ENCODE data around the gene KBTBD12.
A peak's percentile ranks its signal among the peaks of the same experiment; 100 is the strongest.

Gene KBTBD12

DNA sequence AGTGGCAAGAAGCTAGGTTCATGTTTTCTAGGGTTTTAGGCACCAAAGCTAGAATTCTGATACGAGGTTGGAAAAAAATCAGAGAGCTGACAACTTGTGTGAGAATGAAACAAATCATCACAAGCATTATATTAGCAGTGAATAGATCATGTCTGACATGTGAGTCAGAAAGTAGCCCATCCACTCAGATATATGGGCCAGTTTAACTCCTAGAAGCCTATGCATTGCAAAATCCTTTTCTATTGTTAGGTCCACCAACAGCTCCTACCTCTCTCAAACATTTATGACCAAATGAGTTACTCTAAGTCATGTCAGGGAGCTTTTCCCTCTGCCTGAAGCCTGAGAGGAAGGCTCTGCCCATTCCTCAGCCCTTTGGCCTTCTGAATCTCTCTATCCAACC, 44.0 kb downstream of the KBTBD12 start:
- Histone ChIP-seq H3K27me3 (no peaks in the 10 kb centered on the region), H3K9me3 (no peaks in the 10 kb centered on the region), H3K27ac (no peak overlapping the region), H3K4me1 (peaks cover 0 to 16% (median 7%) of the 10 kb centered on the region in 4 donors), H3K36me3 (no peaks in the 10 kb centered on the region), H3K4me3 (no peak overlapping the region)
- DNase-seq: no peak
- intact Hi-C loops (cut with DNase I; ENCODE audit: low total_unique reads): loop anchor here (5.0 kb wide), 1 partner anchor 137 kb away; the partner anchor contains the start of gene MGLL
- TF ChIP-seq, protein P1, sequence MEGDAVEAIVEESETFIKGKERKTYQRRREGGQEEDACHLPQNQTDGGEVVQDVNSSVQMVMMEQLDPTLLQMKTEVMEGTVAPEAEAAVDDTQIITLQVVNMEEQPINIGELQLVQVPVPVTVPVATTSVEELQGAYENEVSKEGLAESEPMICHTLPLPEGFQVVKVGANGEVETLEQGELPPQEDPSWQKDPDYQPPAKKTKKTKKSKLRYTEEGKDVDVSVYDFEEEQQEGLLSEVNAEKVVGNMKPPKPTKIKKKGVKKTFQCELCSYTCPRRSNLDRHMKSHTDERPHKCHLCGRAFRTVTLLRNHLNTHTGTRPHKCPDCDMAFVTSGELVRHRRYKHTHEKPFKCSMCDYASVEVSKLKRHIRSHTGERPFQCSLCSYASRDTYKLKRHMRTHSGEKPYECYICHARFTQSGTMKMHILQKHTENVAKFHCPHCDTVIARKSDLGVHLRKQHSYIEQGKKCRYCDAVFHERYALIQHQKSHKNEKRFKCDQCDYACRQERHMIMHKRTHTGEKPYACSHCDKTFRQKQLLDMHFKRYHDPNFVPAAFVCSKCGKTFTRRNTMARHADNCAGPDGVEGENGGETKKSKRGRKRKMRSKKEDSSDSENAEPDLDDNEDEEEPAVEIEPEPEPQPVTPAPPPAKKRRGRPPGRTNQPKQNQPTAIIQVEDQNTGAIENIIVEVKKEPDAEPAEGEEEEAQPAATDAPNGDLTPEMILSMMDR (IDR thresholded peaks at IDR 0.05): no peak

DNA sequence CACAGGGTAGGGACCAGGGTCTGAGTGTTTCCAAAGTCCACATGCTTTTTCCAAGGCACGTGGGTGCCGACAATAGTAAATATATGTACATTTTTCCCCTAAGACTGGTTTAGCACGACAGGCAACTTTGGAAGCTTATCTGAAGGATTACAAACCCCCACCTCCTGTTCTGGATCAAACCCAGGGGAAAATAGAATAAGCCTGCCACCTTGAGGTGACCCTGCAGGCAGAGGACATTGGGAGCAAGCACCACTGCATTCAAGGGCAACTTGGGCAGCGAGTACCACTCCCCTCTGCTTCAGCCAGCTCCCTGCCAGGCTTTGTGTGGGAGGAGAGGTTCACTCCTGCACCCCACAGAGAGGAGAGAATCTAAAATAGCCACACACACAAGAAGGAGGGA, 44.8 kb downstream of the KBTBD12 start:
- H3K27me3 ChIP-seq: no peaks in the 10 kb centered on the region
- H3K36me3 ChIP-seq: no peaks in the 10 kb centered on the region
- intact Hi-C loops (cut with DNase I; ENCODE audit: low total_unique reads): loop anchor here (5.0 kb wide), 1 partner anchor 138 kb away; the partner anchor contains the start of gene MGLL
- DNase-seq: no peak
- H3K27ac ChIP-seq: no peak overlapping the region
- no peaks in the 10 kb centered on the region for H3K9me3 ChIP-seq
- H3K4me3 ChIP-seq: no peak overlapping the region
- TF ChIP-seq, protein P1 (IDR thresholded peaks at IDR 0.05): peak in 1 of 2 experiments; percentile 19
- peaks cover 0 to 9% (median 1%) of the 10 kb centered on the region in 4 donors for H3K4me1 ChIP-seq

DNA sequence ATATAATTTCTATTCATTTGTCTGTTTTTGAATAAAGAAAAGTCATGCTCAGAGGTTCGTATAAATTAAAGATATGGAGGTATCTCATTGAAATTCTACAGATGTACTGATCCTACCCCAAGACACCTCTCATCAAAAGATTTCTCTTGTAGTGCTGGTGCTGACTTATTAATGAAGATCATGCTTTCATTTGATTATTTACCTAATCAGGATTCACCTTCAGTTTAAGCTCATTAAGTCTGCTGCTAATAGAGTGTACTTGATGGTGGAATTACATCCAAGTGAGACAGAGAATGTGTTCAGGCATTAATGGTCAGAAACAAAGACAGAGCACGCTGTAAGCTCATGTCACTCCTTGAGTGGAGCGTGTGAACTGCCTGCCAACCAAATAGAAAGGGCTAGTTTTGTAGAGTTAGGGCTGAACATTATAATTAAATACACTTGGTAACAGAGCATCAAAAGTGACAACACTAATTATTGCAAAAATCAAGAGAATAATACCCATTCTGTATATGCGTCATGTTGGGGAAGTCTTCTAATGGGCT, 45.5 kb downstream of the KBTBD12 start:
- intact Hi-C loops (cut with DNase I; ENCODE audit: low total_unique reads): no loop called here

DNA sequence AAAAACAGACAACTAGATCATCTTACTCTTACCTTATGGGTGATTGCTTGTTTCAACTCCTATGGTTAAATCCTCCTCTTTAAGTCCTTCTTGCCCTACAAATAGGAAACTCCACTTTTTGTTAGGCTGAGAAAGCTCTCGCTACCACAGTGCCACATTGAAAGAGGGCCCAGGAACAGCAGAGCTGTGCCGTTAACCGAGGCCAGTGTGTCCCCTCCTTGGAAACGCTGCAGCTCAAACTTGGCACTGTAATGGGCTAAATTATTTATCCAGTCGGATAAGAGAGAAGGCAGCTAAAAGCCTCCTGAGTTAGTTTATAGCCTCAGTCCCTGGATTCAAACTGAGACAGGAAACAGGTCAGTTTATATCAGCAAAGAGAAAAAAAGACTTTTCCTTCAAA, 46.1 kb downstream of the KBTBD12 start:
- Histone ChIP-seq H3K27me3 (no peaks in the 10 kb centered on the region), H3K4me3 (no peak overlapping the region), H3K9me3 (no peaks in the 10 kb centered on the region), H3K27ac (no peak overlapping the region), H3K36me3 (no peaks in the 10 kb centered on the region), H3K4me1 (no peaks in the 10 kb centered on the region)
- TF ChIP-seq, protein P1 (IDR thresholded peaks at IDR 0.05): no peak
- intact Hi-C loops (cut with DNase I; ENCODE audit: low total_unique reads): no loop called here
- no peak for DNase-seq

More for the DNA sequence above, 45.5 kb downstream of the KBTBD12 start:
- no peaks in the 10 kb centered on the region for H3K36me3 ChIP-seq
- no peaks in the 10 kb centered on the region for H3K9me3 ChIP-seq
- H3K4me3 ChIP-seq: no peak overlapping the region
- H3K27ac ChIP-seq: no peak overlapping the region
- peaks cover 0 to 3% (median 0%) of the 10 kb centered on the region in 4 donors for H3K4me1 ChIP-seq
- no peak for DNase-seq
- H3K27me3 ChIP-seq: no peaks in the 10 kb centered on the region
- TF ChIP-seq, protein P1 (IDR thresholded peaks at IDR 0.05): no peak

DNA sequence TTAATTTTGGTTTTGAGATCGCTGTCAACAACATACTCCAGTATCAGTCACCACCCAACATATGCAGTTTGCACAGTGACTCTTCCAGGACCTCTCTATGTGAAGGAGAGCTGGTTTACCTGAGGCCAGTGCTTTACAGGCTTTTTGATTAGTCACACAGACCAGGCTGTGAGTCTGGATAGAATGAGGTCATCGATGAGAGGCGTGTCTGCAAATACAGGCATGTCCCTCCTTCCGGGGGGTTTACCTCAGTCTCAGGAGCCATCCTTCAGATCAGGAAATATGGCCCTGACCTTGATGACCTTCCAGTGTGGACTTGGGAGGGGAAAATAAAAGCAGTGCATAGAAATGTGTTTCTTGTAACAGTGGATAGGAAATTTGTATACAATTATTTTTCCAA, 46.9 kb downstream of the KBTBD12 start:
- TF ChIP-seq, protein P1 (IDR thresholded peaks at IDR 0.05): no peak
- H3K27me3 ChIP-seq: no peaks in the 10 kb centered on the region
- DNase-seq: no peak
- H3K9me3 ChIP-seq: no peaks in the 10 kb centered on the region
- no peak overlapping the region for H3K4me3 ChIP-seq
- H3K27ac ChIP-seq: no peak overlapping the region
- H3K4me1 ChIP-seq: no peaks in the 10 kb centered on the region
- intact Hi-C loops (cut with DNase I; ENCODE audit: low total_unique reads): no loop called here
- no peaks in the 10 kb centered on the region for H3K36me3 ChIP-seq

DNA sequence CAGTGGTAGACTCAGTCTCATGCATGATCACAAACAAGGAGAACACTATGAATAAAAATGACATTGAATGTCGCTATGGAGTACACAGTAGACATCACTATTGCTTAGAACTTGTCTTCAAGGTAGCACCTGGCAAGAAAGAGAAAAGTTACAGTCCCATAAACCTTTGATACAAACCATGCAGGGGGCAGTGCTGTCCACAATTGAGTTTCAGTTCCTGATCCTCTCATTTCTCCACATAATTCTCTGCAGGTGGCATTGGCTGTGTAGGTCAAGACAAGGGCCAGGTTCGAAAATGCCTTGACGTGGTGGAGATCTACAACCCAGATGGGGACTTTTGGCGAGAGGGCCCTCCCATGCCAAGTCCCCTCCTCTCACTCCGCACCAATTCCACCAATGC, 47.9 kb downstream of the KBTBD12 start:
- H3K9me3 ChIP-seq: no peaks in the 10 kb centered on the region
- intact Hi-C loops (cut with DNase I; ENCODE audit: low total_unique reads): no loop called here
- H3K36me3 ChIP-seq: no peaks in the 10 kb centered on the region
- TF ChIP-seq, protein P1 (IDR thresholded peaks at IDR 0.05): no peak
- H3K27ac ChIP-seq: no peak overlapping the region
- no peak for DNase-seq
- no peaks in the 10 kb centered on the region for H3K4me1 ChIP-seq
- no peaks in the 10 kb centered on the region for H3K27me3 ChIP-seq
- no peak overlapping the region for H3K4me3 ChIP-seq
